Measurements from ENCODE around the gene ARHGAP6.
"Not testable (repeated sequence)": the region's sequence is repeated elsewhere in the genome, so short reads cannot be mapped to it uniquely, and the experiment has no call there.

The ARHGAP6 gene

GRCh38 chrX:11525685-11526084 is 140.0 kb downstream of the ARHGAP6 start:
- DNase-seq (ENCODE audit: low read depth in 2 of 2) = no peak

- DNase-seq (ENCODE audit: low read depth in 2 of 2) = not testable (repeated sequence)
Observed at GRCh38 chrX:11519234-11519633, 146.5 kb downstream of the ARHGAP6 start.

GRCh38 chrX:11509786-11510185 is 155.9 kb downstream of the ARHGAP6 start:
- no peak for DNase-seq (ENCODE audit: low read depth in 2 of 2)

- no peak for DNase-seq (ENCODE audit: low read depth in 2 of 2)
Observed at GRCh38 chrX:11504234-11504633, 161.5 kb downstream of the ARHGAP6 start.

GRCh38 chrX:11499076-11500044 is 166.4 kb downstream of the ARHGAP6 start:
- DNase-seq (ENCODE audit: low read depth in 2 of 2) = no peak

- not testable (repeated sequence) for DNase-seq (ENCODE audit: low read depth in 2 of 2)
Observed at GRCh38 chrX:11491375-11491774, 174.3 kb downstream of the ARHGAP6 start.

GRCh38 chrX:11484290-11484689 is 181.4 kb downstream of the ARHGAP6 start:
- DNase-seq (ENCODE audit: low read depth in 2 of 2) = no peak

GRCh38 chrX:11481035-11481434 is 184.7 kb downstream of the ARHGAP6 start:
- no peak for DNase-seq (ENCODE audit: low read depth in 2 of 2)

GRCh38 chrX:11480626-11481025 is 185.1 kb downstream of the ARHGAP6 start:
- DNase-seq (ENCODE audit: low read depth in 2 of 2) = no peak

- DNase-seq (ENCODE audit: low read depth in 2 of 2) = no peak
Observed at GRCh38 chrX:11478911-11479310, 186.8 kb downstream of the ARHGAP6 start.

GRCh38 chrX:11478026-11478425 is 187.7 kb downstream of the ARHGAP6 start:
- no peak for DNase-seq (ENCODE audit: low read depth in 2 of 2)

- DNase-seq (ENCODE audit: low read depth in 2 of 2) = no peak
Observed at GRCh38 chrX:11474576-11474975, 191.1 kb downstream of the ARHGAP6 start.

GRCh38 chrX:11474021-11474420 is 191.7 kb downstream of the ARHGAP6 start:
- no peak for DNase-seq (ENCODE audit: low read depth in 2 of 2)

GRCh38 chrX:11472879-11473278 is 192.8 kb downstream of the ARHGAP6 start:
- DNase-seq (ENCODE audit: low read depth in 2 of 2) = no peak

- DNase-seq (ENCODE audit: low read depth in 2 of 2) = no peak
Observed at GRCh38 chrX:11472381-11472780, 193.3 kb downstream of the ARHGAP6 start.

GRCh38 chrX:11470250-11470974 is 195.3 kb downstream of the ARHGAP6 start:
- no peak for DNase-seq (ENCODE audit: low read depth in 2 of 2)

- no peak for DNase-seq (ENCODE audit: low read depth in 2 of 2)
Observed at GRCh38 chrX:11465648-11466411, 199.9 kb downstream of the ARHGAP6 start.

GRCh38 chrX:11464836-11465463 is 200.8 kb downstream of the ARHGAP6 start:
- no peak for DNase-seq (ENCODE audit: low read depth in 2 of 2)

- no peak for DNase-seq (ENCODE audit: low read depth in 2 of 2)
Observed at GRCh38 chrX:11464380-11464779, 201.3 kb downstream of the ARHGAP6 start.

- no peak for DNase-seq (ENCODE audit: low read depth in 2 of 2)
Observed at GRCh38 chrX:11462648-11463047, 203.1 kb downstream of the ARHGAP6 start.

GRCh38 chrX:11462136-11462535 is 203.6 kb downstream of the ARHGAP6 start:
- no peak for DNase-seq (ENCODE audit: low read depth in 2 of 2)

All from stimulated activated CD8-positive, alpha-beta memory T cell treated with anti-CD3 and anti-CD28 coated beads, Interleukin-15, amount 100 ng/mL, for 48 hours (primary cell).